Stimulated activated CD4-positive, alpha-beta T cell treated with anti-CD3 and anti-CD28 coated beads, Interleukin-15, amount 100 ng/mL, for 48 hours (primary cell): ENCODE results near the gene GYS1.
"Not testable (repeated sequence)": the region's sequence is repeated elsewhere in the genome, so short reads cannot be mapped to it uniquely, and the experiment has no call there.

Experiments
- DNase-seq, 2 donors: peaks; one replicate each; pipeline ENCODE4 v3.0.0-alpha.2; 2020; ENCODE audit warnings: low read depth in 2 of 2

GYS1 gene

GRCh38 chr19:48938256-48938655 lies 54.9 kb downstream of the GYS1 start:
- DNase-seq, result no peak

- no peak for DNase-seq
These were observed 57.2 kb downstream of the GYS1 start for GRCh38 chr19:48935864-48936263.

- DNase-seq, result no peak
These were observed 58.3 kb downstream of the GYS1 start for GRCh38 chr19:48934837-48935236.

GRCh38 chr19:48933382-48933932 lies 59.7 kb downstream of the GYS1 start, which contains the start of gene DHDH:
DHDH (plus strand) TSS chr19:48933699; CDS start chr19:48933722, 23 bp downstream.
- peak; percentile 57 to 70 for DNase-seq

- no peak for DNase-seq
These were observed 64.7 kb downstream of the GYS1 start for GRCh38 chr19:48928164-48929025.

GRCh38 chr19:48927692-48928091 lies 65.4 kb downstream of the GYS1 start:
- DNase-seq, result not testable (repeated sequence)

- DNase-seq, result peak in 1 of 2 donors; percentile 7
These were observed 66.2 kb downstream of the GYS1 start for GRCh38 chr19:48926909-48927308.

- DNase-seq, result not testable (repeated sequence)
These were observed 67.2 kb downstream of the GYS1 start for GRCh38 chr19:48925890-48926289.

- no peak for DNase-seq
These were observed 67.8 kb downstream of the GYS1 start for GRCh38 chr19:48925240-48925843.

GRCh38 chr19:48922548-48923490 lies 70.3 kb downstream of the GYS1 start:
- DNase-seq, result no peak

- no peak for DNase-seq
These were observed 71.2 kb downstream of the GYS1 start for GRCh38 chr19:48921721-48922500.

GRCh38 chr19:48920949-48921348 lies 72.2 kb downstream of the GYS1 start:
- no peak for DNase-seq

GRCh38 chr19:48919271-48919670 lies 73.8 kb downstream of the GYS1 start:
- DNase-seq, result not testable (repeated sequence)

- no peak for DNase-seq
These were observed 74.3 kb downstream of the GYS1 start for GRCh38 chr19:48918801-48919247.
